MM.1S (cell line): ENCODE results near the gene ZNF292.

ENCODE experiments used
- CTCF ChIP-seq: fragments of 300-600 bp; sonication (generic); IDR thresholded peaks from 2 replicates; pipeline ENCODE4 v1.5.1; 2016; ENCODE audit warnings: antibody characterized with exemption, low read length, mixed read lengths
- EZH2 ChIP-seq: fragments of 300-600 bp; sonication (generic); optimal IDR thresholded peaks from 2 replicates; pipeline ENCODE3; 2017; ENCODE audit warnings: low read depth, mild to moderate bottlenecking, antibody characterized with exemption, low read length, mixed read lengths

- peak; percentile 57 for TF ChIP-seq CTCF
- no peak for TF ChIP-seq EZH2
These were observed 82.4 kb downstream of the ZNF292 start for GRCh38 chr6:87237804-87238203.
